NCI-H2107 treated with DMSO at 0.1 percent for 48 hours (cell line): ENCODE results near the gene MRPS22.
A peak's percentile ranks its signal among the peaks of the same experiment; 100 is the strongest.

Experiments used
- DNase-seq: peaks from one replicate; lab custom pipeline; 2025; ENCODE audit not compliant: unreplicated experiment; lab: John Stamatoyannopoulos, UW

The MRPS22 gene

DNA sequence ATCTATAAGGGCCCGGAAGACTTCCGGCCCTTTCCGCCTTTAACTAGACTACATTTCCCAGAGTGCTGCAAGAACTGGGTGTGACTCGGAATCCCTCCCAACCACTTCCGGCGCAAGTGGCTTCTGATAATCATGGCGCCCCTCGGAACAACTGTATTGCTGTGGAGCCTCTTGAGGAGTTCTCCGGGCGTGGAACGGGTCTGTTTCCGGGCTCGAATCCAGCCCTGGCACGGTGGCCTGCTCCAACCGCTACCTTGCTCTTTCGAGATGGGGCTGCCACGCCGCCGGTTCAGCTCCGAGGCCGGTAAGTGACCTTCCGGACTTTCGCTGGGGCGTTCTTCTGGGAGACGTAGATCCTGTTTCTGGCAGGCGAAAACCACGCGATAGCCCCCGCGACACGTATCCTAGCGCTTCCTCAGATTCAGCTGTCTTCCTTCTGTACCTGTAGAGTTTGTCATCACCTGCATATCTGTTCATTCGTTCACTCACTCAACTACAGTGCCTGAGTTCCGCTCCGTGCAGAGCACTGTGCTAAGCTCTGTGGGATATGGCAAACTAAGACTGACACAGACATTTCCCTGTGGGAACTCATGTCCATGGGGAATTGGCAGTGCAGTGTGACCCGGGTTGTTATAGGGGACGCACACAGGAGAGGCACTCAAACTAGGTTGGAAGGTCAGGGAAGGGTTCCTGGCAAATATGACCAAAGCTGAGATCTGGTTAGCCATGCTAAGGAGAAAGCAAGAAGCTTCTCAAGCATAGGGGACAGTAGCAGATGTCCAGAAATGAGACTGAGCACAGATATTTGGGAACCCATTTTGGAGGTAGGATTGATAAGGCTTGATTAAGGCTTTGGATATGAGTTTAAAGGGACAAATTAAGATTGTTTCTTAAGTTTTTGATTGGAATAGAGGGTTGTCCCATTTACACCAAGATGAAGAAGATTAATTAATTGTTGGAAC lies at the start of gene MRPS22:
TSS of gene MRPS22 (plus strand) at position 126 of the 962 bp plus-strand sequence. CDS start at position 133, 7 bp downstream.
- DNase-seq, result peak; percentile 92

DNA sequence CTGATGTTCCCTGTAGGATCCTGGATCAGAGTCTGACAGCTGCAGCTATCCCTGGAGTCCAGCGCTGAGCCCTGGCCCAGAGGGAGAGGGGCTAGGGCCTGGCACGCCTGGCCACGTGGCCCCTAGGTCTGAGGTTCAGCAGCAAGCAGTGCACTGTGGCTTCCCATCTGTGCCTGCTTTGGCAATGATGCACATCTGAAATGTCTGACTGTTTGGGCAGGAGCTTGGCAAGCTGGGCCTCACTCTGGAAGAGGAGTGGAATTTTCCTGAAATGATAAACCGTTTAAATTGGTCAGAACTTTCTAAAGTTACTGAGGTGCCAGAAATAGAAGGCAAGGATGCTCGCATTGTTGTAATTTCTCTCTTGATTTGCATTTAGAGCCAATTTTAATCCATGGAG lies 48.8 kb upstream of the MRPS22 start:
- no peak for DNase-seq

DNA sequence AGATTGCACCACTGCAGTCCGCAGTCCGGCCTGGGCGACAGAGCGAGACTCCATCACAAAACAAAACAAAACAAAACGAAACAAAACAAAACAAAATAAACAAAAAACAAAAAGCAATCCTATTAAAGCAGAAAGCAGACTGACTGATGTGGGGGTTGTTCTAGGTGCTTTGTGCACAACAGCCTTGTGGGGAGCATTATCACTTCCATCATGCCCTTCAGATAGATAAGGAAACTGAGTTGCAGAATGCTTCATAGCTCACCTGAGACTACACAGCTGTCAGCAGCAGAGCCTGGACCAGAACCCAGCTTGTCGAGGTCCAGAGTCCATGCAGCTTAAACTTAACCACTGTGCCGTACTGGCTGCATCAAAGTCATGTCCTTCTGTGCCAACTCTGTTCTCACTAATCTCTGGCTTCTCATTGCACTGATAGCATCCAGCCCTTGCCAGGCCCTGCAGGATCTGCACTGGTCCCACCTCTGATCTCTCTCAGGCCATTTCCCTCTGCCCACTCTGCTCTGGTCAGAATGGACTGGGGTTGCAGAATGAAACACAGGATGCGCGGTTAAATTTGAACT lies 47.6 kb upstream of the MRPS22 start:
- no peak for DNase-seq

DNA sequence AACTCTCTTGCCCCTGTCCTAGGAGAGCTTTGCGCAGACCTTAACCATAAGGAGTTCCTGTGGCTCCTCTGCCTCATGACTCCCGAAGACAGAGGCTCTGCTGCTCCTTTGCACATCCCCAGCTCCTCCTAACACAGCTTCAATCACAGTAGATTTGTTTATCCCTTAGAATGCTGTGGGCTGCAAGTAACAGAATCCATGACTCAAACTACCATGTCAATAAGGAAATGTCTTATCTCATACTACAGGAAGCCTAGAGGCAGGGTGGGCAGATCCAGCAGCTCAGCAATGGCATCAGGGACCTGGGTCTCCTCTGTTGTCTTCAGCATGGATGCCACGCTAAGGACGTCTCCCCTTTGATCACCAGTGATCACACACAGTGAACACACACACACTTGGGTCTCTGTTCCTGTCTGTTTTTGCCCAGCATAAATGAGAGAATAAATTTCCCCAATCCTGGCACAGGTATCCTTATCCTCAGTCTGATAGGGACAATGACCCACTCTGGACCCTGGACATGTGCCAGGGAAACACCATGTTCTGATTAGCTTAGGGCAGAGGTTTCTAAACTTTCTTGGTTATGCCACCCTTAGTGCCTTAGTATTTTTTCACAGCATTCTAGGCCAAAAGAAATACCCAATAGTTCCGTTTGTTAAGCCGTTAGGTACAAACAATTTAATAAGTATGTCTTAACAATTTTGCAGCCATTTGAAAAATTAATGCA lies 46.1 kb upstream of the MRPS22 start:
- no peak for DNase-seq

DNA sequence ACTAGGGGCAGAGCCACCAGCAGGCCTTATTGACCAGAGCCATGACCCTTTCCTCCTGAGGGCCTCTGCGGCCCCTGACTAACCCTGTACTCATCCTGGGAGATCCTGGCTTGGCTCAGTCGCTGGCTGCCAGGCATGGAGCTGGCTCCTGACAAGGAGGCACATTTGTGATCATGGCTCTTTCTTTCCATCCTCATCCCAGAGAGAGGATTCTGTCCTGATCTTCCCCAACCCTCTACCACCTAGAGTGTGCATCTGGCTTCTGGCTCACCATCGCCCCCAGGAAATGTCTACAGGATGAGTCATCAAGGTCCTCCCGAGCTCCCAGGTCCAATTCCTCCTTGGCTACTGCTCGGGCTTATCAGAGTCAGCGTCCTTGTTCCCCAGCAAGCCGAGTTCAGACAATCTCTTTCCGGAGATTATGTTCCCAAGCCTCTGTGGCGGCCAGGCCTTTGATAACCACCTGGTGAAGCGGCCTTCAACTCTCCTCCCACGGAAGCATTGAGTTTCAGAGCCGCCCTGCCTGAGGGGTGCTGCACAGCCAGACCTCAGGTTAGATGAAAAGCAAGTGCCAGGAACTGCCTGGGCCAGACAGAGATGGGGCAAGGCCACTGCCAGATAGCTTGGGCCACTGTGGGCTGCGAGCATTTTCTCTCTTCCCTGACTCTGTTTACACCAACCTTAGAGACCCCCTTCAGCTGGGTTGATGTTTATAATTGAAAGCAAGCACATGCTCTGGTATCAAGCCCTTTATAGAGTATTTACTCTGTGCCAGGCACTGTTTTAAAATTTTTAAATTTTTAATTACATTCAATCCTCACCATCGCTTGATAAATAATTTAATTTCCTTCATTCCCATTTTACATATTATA lies 44.3 kb upstream of the MRPS22 start:
- DNase-seq, result no peak

DNA sequence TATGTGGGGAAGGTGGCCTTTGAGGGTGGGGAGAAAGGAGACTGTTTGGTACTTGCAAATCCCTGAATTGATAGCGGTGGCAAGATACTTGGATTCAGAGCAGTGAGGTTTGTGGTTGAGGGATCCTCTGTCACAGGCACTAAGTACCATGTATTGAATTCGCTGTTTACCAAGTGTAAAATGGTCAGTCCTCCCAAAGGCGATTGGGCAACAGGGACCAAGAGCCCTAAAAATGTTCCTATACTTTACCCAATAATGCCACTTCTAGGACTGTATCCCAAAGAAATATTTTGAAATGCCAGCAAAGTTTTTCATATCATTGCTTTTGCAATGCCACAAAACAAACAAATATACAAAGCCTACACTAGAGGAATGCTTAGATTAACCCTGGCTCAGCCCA lies 43.4 kb upstream of the MRPS22 start:
- DNase-seq, result no peak

DNA sequence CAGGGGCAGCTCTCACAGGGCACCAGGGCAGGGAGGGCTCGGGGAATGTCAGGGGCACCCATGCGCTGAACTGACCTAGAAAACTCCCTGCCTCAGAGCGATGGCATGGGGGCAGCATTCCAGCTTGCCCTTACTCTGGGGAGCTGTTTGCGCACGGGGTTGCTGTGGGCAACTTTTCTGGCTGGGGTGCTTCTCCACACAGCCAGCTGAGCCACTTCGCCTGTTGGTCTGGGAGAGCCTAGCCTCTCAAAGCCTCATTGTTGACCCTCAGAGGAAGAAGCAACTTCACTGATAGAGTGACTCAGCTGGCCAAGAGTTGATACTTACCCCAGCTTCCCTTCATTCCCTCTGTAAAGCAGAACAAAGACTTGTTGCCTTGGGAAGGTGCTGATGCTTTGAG lies 42.6 kb upstream of the MRPS22 start:
- no peak for DNase-seq

DNA sequence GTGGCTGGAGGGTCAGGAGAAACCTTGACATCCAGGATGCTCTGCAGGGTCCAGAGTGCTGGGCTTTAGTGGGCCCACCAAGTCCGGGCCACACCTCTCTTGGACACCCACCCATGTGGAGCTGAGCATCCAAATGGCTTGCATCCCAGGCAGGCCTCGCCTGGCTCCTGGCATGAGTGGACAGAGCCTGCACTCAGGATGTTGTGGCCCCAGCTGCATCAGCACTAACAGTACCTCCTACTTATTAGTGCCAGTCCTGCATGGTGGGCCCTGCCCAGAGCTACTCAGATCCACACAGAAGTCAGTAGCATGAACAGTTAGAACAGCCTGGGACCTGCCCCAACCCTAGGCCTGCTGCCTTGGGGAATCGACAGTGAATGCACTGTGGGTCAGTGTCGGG lies 42.2 kb upstream of the MRPS22 start:
- no peak for DNase-seq

DNA sequence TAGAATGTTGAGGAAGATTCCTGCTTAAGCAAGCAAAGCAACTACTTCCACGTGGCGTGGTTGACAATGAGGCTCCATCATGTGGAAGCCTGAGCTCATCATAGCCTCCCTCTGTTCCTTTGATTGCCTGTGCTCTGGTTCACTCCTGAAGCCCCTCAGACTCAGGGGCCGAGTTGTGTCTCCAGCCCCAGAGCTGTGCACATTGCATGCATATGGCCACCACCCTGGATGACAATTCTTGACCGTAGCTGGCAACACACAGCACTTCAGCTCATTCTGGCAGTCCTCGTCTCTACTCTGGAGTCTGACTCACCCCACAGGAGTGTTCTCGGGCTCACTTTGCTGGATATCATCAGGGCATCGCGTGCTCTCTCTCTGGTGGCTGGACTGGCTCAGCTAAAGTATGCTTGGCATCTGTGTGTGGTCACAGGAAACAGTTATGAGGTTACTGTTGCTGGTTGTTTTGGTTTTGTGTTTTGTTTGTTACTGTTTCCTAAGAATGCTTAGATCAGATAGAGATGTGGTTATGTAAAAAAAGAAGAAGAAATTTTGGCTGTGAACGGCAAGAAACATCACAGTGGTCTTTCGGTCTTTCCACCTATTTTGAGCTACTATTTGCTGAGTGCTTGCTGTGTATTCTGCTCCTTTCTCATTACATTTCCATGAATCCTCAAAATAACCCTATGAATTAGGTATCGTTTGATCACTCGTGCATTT lies 41.6 kb upstream of the MRPS22 start:
- no peak for DNase-seq

DNA sequence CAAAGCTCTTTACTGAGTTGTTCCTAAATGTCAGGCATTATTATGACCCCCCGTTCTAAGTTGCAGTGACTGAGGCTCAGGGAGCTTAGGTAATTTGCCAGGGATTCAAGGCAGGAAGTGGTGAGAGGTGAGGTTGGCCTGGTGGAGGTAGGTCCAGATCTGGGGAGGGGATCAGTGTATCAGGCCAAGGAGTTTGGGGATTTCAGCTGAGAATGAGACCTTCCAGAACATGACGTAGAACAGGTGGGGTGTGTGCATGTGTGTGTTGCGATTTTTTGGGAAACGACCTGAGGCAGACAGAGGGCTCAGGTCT lies 41.1 kb upstream of the MRPS22 start:
- DNase-seq, result no peak

DNA sequence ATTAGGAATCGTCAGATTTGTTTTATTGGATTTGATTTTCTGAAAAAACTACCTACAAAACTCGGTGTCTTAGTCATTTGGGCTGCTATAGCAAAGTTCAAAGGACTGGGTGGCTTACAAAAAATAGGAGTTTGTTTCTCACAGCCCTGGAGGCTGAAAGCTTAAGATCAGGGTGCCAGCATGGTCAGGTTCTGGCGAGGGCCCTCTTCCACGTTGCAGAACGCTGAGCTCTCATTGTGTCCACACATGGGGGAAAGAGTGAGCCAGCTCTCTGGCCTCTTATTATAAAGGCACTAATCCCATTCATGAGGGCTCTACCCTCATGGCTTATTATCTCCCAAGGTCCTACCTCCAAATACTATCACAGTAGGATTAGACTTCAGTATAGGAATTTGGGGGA lies 40.6 kb upstream of the MRPS22 start:
- no peak for DNase-seq

DNA sequence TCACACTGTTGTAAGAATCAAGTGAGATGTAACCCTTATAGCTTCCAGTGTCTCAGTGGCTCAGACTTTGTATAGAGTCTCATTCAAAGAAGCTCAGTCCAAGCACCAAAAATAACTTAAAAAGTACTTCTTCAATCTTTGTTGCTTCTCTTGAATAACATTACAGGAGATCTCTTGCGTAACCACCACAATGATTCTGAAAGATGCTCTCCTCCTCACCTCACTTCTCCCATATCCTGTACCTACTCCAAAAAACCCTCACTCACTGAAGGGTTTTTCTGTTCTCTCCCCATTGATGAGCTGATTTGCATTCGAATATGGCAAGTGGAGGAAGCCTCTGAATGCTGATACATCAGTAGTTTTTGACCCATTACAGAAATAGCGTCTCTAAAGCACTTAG lies 39.4 kb upstream of the MRPS22 start:
- no peak for DNase-seq

DNA sequence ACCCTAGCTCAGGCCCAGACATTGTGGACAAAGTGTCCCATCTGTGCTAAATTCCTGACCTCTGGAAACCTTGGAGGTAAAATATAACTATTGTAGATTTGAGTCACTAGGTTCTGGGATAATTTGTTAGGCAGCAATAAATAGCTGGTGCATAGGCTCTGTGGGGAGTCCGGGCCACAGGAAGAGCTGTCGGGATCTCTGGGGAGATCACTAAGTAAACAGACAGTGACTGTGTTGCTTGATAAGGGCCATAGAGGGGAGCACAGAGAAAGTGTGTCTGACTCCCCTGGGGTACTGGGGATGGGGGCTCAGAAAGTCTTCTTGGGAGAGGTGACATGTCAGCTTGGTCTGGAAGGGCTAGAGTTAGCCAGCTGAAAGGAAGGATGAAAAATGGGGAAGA lies 37.7 kb upstream of the MRPS22 start:
- no peak for DNase-seq

DNA sequence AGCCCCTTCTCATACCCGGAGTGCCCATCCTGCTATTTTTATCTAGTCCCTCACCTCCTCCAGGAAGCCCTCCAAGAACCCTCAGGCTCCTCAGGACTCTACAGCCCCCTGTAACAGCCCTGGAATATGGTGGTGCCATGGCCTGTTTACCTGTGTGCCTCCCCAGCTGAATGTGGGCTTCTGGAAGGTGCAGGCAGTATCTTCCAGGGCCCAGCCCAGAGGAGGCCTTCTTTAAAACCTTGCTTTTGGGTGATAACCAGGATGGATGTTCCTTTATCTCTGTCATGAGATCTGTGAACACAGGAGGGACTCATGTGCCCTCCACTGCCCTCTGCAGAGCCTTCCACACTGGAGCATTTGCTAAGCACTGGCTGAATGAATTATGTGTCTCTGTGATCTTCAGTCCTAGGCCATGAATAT lies 36.7 kb upstream of the MRPS22 start:
- no peak for DNase-seq

DNA sequence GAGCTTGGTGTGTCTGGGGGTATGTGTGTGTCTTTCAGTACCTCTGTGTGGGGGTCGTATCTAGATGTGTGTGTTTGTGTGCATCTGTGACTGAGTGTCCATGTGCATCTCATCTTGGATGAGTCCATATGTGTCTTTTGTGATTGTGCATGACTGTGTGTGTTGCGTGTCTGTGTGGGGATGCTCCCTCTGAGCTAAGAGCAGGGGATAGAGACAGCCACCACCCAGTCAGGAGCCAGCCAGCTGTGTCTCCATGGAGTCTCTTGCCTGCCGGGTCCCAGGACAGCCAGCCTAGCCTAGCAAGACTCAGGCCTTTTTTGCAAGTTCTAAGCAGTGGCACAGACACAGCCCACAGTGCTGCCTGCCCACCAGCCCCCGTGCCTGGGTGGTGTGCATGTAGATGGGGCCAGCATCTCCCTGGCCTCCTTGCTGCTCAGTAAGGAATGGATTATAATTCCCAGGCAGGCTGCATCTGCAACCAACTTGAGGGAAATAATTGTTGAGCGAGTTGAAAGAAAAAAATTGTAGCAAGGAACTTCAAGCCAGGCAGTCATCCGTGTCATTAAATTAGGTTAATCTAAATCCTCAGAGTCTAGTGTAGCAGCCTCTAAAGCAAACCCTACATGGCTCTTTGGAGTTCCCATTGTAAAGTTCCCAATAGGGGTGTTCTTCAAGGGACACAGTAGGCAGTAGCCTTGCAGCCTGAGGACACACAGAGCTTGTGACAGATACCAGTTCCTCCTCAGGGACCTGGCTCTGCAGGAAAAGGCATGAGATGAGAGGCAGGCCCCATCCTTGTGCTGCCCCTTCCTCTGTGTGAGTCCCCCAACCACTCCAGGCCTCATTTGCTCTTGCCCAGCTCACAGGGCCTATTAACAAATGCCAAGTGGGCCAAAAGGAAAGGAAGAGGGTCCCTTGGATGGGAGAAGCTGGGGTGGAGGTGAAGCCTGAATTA lies 35.9 kb upstream of the MRPS22 start:
- DNase-seq, result no peak

DNA sequence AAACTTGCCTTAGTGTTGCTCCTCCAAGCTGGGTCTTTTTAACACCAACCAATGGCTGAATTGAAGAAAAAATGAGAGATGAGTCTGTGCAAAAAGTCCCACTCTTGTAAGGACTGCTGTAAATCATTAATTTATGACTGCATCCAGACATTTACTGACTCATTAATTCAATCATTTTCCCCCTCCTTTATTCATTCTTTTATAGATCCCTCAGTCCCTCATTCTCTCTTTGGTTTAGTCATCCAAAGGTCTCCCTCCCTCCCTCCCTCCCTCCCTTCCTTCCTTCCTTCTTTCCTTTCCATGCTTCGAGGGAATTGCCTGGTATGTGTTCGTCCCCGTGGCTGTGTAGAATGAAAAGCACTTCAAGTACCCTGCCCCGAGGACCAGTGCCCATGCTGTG lies 35.3 kb upstream of the MRPS22 start:
- DNase-seq, result no peak

DNA sequence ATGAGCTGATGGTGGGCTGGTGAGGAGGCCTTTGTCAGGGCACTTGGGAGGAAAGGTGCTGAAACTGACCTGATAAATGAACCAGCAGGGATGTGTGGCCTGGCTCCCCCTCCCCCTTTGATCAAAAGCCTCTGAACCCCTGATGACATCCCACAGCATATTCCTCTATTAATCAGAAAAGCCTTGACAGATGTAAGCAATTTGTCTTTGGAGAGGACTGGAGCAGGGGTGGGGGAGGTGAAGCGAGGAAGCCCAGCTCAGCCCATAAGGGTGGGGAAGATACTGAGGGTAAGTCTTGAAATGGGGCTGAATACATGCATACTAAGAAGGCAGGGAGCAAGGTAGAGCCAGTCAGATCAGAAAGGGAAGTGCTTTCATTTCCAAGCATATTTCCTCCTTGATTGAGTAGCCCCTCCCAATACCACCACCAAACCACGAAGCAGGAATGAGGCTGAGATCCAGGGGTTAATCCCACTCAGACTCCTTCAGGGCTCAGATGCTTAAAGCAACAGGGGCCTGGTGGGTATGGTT lies 34.7 kb upstream of the MRPS22 start:
- no peak for DNase-seq

DNA sequence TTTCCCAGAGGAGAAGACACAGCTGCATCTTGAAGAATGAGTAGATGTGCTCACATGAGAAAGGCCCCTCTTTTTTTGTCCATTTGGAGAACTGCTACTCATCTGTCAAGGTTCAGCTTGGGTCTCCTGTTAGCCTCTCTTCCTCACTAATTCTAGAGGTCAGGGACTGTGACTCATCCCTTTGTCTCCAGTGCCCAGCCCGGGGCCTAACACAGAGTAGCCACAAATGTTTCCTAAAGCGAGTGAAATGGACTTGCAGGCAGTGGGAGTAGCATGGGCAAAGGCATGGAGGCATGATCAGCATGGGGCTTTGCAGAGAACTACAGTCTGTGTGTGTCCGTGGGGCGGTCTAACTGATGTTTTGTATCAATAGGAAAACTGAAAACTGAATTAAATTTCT lies 33.9 kb upstream of the MRPS22 start:
- no peak for DNase-seq

DNA sequence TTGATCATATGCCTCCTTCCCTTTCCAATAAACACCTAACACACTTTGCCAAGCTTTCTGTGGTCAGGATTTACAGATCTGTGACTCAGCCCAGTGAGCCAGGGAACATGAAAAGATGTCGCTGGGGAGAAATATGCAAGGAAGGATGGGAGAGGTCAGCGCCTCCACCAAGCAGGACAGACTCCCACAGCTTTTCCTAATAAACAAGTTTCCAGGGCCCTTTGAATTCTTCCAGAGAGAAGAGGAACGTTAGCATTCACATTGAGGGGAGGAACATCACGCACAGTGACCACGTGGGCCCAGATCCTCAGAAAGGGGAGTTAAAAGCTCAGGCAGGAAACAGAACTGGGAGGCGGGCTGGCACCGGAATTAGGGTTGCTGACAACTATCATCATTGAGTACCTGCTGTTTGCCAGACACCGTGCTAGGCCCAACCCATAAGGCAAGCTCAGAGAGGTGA lies 33.3 kb upstream of the MRPS22 start:
- no peak for DNase-seq
